ENCODE measurements around the gene CEACAM5.
"Not testable (repeated sequence)": the region's sequence is repeated elsewhere in the genome, so short reads cannot be mapped to it uniquely, and the experiment has no call there.

The CEACAM5 gene

GRCh38 chr19:41701401-41702075 lies 6.9 kb upstream of the CEACAM5 start:
- DNase-seq: peak; percentile 54

GRCh38 chr19:41702171-41702651 lies 6.2 kb upstream of the CEACAM5 start:
- no peak for DNase-seq

- DNase-seq: peak; percentile 33
These were observed 4.7 kb upstream of the CEACAM5 start for GRCh38 chr19:41703602-41704293.

GRCh38 chr19:41705393-41706174 lies 2.8 kb upstream of the CEACAM5 start:
- DNase-seq: peak; percentile 65

- peak; percentile 87 for DNase-seq
These were observed 1.5 kb upstream of the CEACAM5 start for GRCh38 chr19:41706741-41707501.

GRCh38 chr19:41707502-41707812 lies 969 bp upstream of the CEACAM5 start:
- peak; percentile 55 for DNase-seq

- DNase-seq: peak; percentile 56
These were observed 505 bp upstream of the CEACAM5 start for GRCh38 chr19:41707871-41708371.

- DNase-seq: not testable (repeated sequence)
These were observed 1.1 kb downstream of the CEACAM5 start for GRCh38 chr19:41709516-41709915.

GRCh38 chr19:41709951-41710645 lies 1.7 kb downstream of the CEACAM5 start:
- peak; percentile 38 for DNase-seq

- DNase-seq: no peak
These were observed 3.2 kb downstream of the CEACAM5 start for GRCh38 chr19:41711376-41712261.

GRCh38 chr19:41714598-41714997 lies 6.2 kb downstream of the CEACAM5 start:
- no peak for DNase-seq

- no peak for DNase-seq
These were observed 10.3 kb downstream of the CEACAM5 start for GRCh38 chr19:41718761-41719160.

- no peak for DNase-seq
These were observed 11.7 kb downstream of the CEACAM5 start for GRCh38 chr19:41720103-41720502.

- no peak for DNase-seq
These were observed 18.1 kb downstream of the CEACAM5 start for GRCh38 chr19:41726493-41726892.

- no peak for DNase-seq
These were observed 25.7 kb downstream of the CEACAM5 start for GRCh38 chr19:41734156-41734555.

- DNase-seq: no peak
These were observed 26.2 kb downstream of the CEACAM5 start for GRCh38 chr19:41734585-41734984.

- no peak for DNase-seq
These were observed 26.7 kb downstream of the CEACAM5 start for GRCh38 chr19:41735071-41735600.

- no peak for DNase-seq
These were observed 30.9 kb downstream of the CEACAM5 start for GRCh38 chr19:41739361-41739760.

GRCh38 chr19:41740415-41741243 lies 32.2 kb downstream of the CEACAM5 start:
- DNase-seq: no peak

GRCh38 chr19:41741244-41741554 lies 32.8 kb downstream of the CEACAM5 start:
- DNase-seq: no peak
